Measurements from ENCODE around the gene CFDP1. TPM values are rescaled to one million over a fixed set of nuclear protein-coding genes. Genes with fewer than 3 reads are reported as not detected.
A peak's percentile ranks its signal among the peaks of the same experiment; 100 is the strongest.

Gene CFDP1
- total and polyA plus RNA-seq, 2 of the 13 experiments (the other 11 are each of a cell fraction or from before 2014, with no cell fraction given), result 78.6 to 153 TPM

DNA sequence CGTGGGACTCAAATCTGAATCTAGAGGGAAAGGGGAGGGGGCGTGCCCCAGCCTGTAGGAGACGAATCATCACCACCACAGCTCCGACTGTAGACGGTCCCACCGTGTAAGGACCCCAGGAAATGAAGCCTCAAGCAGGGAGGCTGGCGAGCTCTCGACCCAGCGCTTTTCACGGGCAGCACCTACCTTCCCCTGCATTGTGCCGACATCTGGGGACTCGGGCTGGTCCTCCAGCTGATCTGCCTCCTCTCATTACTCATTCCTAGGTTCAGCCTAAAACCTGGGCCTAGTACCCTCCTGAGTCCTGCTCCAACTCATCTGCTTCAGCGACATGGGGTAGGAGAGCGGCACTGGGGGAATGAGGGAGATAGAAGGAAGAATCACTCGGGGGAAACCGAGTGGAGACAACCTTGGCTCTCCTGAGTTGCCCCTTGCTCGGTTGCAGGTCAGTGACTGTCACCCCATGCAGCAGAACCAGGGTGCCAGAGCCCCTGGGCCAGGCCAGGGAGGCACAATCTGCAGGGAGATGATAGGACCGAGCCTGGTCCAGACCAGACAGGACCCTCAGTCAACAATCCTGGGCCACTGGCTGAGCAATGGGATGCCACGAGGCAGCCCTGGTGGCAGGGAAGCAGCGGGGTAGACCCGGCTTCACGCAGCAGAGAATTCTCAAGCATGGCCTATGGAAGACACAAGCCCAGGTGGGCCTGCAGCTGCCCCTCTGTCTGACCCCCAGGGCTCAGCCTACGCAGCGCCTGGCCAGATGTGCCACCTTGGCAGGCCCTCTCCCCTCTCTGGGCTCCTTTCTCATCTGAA is 181.0 kb downstream of the CFDP1 start (continued):
- no peak for TF ChIP-seq ATF7 (IDR thresholded peaks at IDR 0.05)
- TF ChIP-seq ATF7 (CRISPR knock-in tag; IDR thresholded peaks at IDR 0.05), result no peak
- TF ChIP-seq SUZ12 (IDR thresholded peaks at IDR 0.05; ENCODE audit: low read depth, low read length), result no peak
- no peak for TF ChIP-seq E2F5 (CRISPR knock-in tag; conservative IDR thresholded peaks at IDR 0.05)
- 0 out of 2 replicates have a peak, but pooled peaks have one; percentile 54 for TF ChIP-seq ZNF550 (CRISPR knock-in tag; IDR thresholded peaks at IDR 0.05; ENCODE audit: borderline replicate concordance)
- TF ChIP-seq PCBP1 (IDR thresholded peaks at IDR 0.05; ENCODE audit: borderline replicate concordance, low read depth, low read length), result 0 out of 2 replicates have a peak, but pooled peaks have one; percentile 14
- 0 out of 2 replicates have a peak, but pooled peaks have one; percentile 61 for TF ChIP-seq ZNF343 (CRISPR knock-in tag; IDR thresholded peaks at IDR 0.05)
- TF ChIP-seq KAT2B (IDR thresholded peaks at IDR 0.05; ENCODE audit: borderline replicate concordance, low read depth, low read length), result no peak
- TF ChIP-seq ZNF30 (CRISPR knock-in tag; IDR thresholded peaks at IDR 0.05), result no peak
- TF ChIP-seq, protein P1, sequence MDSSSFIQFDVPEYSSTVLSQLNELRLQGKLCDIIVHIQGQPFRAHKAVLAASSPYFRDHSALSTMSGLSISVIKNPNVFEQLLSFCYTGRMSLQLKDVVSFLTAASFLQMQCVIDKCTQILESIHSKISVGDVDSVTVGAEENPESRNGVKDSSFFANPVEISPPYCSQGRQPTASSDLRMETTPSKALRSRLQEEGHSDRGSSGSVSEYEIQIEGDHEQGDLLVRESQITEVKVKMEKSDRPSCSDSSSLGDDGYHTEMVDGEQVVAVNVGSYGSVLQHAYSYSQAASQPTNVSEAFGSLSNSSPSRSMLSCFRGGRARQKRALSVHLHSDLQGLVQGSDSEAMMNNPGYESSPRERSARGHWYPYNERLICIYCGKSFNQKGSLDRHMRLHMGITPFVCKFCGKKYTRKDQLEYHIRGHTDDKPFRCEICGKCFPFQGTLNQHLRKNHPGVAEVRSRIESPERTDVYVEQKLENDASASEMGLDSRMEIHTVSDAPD (CRISPR knock-in tag; IDR thresholded peaks at IDR 0.05), result no peak
- peak; percentile 65; the same call in 1 of the 2 replicates for TF ChIP-seq ZC3H13 (CRISPR knock-in tag; IDR thresholded peaks at IDR 0.05)
- 0 out of 2 replicates have a peak, but pooled peaks have one; percentile 52 for TF ChIP-seq IKZF5 (CRISPR knock-in tag; IDR thresholded peaks at IDR 0.05)
- TF ChIP-seq, protein P2, sequence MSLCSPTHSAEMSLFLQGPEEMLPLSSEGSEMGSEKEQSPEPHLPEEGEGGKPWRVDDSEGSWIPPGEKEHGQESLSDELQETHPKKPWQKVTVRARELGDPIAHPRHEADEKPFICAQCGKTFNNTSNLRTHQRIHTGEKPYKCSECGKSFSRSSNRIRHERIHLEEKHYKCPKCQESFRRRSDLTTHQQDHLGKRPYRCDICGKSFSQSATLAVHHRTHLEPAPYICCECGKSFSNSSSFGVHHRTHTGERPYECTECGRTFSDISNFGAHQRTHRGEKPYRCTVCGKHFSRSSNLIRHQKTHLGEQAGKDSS (CRISPR knock-in tag; IDR thresholded peaks at IDR 0.05; ENCODE audit: borderline replicate concordance, low read depth), result no peak
- no peak for TF ChIP-seq ZNF34 (CRISPR knock-in tag; IDR thresholded peaks at IDR 0.05; ENCODE audit: borderline replicate concordance)
- TF ChIP-seq REL (CRISPR knock-in tag; conservative IDR thresholded peaks at IDR 0.05), result 0 out of 2 replicates have a peak, but pooled peaks have one; percentile 59
- no peak for TF ChIP-seq NFKB2 (CRISPR knock-in tag; IDR thresholded peaks at IDR 0.05; ENCODE audit: borderline replicate concordance)
- no peak for TF ChIP-seq SP140L (CRISPR knock-in tag; IDR thresholded peaks at IDR 0.05; ENCODE audit: borderline replicate concordance)
- TF ChIP-seq ZNF501 (CRISPR knock-in tag; IDR thresholded peaks at IDR 0.05), result peak; percentile 78; the same call in 1 of the 2 replicates
- 0 out of 2 replicates have a peak, but pooled peaks have one; percentile 45 for TF ChIP-seq ZSCAN21 (CRISPR knock-in tag; IDR thresholded peaks at IDR 0.05; ENCODE audit: borderline replicate concordance)
- TF ChIP-seq SP4 (CRISPR knock-in tag; IDR thresholded peaks at IDR 0.05), result 0 out of 2 replicates have a peak, but pooled peaks have one; percentile 17
- peak; percentile 93 for TF ChIP-seq RBM22 (optimal IDR thresholded peaks at IDR 0.05; ENCODE audit: low read length)
- TF ChIP-seq NCOA2 (CRISPR knock-in tag; IDR thresholded peaks at IDR 0.05), result no peak
- TF ChIP-seq, protein P3, sequence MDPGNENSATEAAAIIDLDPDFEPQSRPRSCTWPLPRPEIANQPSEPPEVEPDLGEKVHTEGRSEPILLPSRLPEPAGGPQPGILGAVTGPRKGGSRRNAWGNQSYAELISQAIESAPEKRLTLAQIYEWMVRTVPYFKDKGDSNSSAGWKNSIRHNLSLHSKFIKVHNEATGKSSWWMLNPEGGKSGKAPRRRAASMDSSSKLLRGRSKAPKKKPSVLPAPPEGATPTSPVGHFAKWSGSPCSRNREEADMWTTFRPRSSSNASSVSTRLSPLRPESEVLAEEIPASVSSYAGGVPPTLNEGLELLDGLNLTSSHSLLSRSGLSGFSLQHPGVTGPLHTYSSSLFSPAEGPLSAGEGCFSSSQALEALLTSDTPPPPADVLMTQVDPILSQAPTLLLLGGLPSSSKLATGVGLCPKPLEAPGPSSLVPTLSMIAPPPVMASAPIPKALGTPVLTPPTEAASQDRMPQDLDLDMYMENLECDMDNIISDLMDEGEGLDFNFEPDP (CRISPR knock-in tag; conservative IDR thresholded peaks at IDR 0.05), result no peak

Data from HepG2 (cell line).